GM18909 (cell line): Measurements from ENCODE around the gene CEP170.
"Not testable (repeated sequence)": the region's sequence is repeated elsewhere in the genome, so short reads cannot be mapped to it uniquely, and the experiment has no call there.

Experiments
- ATAC-seq: cut with Tn5 transposase; IDR thresholded peaks from one replicate; pipeline ENCODE4 v1.9.1; 2021; ENCODE audit warnings: mild to moderate bottlenecking; ENCODE audit not compliant: unreplicated experiment, poor library complexity

Gene CEP170

GRCh38 chr1:243101551-243102050 lies 153.5 kb downstream of the CEP170 start:
- ATAC-seq, result peak; percentile 91

DNA sequence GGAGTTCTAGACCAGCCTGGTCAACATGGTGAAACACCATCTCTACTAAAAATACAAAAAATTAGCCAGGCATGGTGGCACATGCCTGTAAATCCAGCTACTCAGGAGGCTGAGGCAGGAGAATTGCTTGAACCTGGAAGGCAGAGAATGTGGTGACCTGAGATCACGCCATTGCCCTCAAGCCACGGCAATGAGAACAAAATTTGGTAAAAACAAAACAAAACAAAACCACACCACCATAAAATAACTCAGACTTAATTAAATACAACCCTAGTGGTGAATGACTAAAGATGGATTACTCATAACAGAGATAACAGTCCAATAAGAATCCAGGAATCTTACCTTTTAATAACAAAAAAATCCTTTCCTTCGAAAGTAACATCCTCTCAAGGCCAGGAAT lies 167.7 kb downstream of the CEP170 start:
- ATAC-seq, result not testable (repeated sequence)
